Endothelial cell of umbilical vein (primary cell): Measurements from ENCODE around the gene PKD2. TPM values are rescaled to one million over a fixed set of nuclear protein-coding genes. Genes with fewer than 3 reads are reported as not detected.

Experiments
- BruUV-seq: library from RNA; stranded (reverse); fragments of 400-500 nt; replicated peaks from 2 replicates; lab custom pipeline; 2021; lab: Mats Ljungman, UMichigan
- CTCF ChIA-PET: fragments of 300-600, 350-600 bp; sonication (Branson Sonifier 250); formaldehyde crosslinking; loops from one replicate; lab custom pipeline; 2021; ENCODE audit warnings: antibody characterized with exemption, inconsistent platforms; lab: Charles Lee
- POLR2A ChIA-PET: fragments of 300-600, 350-600 bp; sonication (Branson Sonifier 250); formaldehyde crosslinking; loops from one replicate; lab custom pipeline; 2021; ENCODE audit warnings: antibody characterized with exemption, inconsistent platforms; lab: Charles Lee
- DNase-seq: peaks from one replicate; pipeline ENCODE4 v3.0.0-alpha.2; 2011; ENCODE audit warnings: low read depth, low spot score
- FAIRE-seq: peaks from 2 replicates; lab custom pipeline; 2011; peaks lifted over from hg19 to GRCh38; lab: Jason Lieb, UNC
- H2AFZ ChIP-seq: 2 replicates; pipeline ENCODE4 v1.6.0; 2012; ENCODE audit warnings: low read depth, low read length, control low read depth, inconsistent platforms
- H3K27ac ChIP-seq: 2 replicates; pipeline ENCODE4 v1.5.1; 2011; ENCODE audit warnings: low read depth, mild to moderate bottlenecking, control low read depth, low read length, moderate library complexity; ENCODE audit not compliant: insufficient read depth
- H3K27me3 ChIP-seq, 2 experiments: 2 replicates each; pipeline versions ENCODE4 v1.6.0 to v1.6.1; 2011; ENCODE audit warnings: low read length in 2 of 2, mixed read lengths in 1 of 2; ENCODE audit not compliant: control insufficient read depth in 2 of 2, insufficient read depth in 2 of 2
- H3K36me3 ChIP-seq, 2 experiments: 2 replicates in 1 of 2; 3 replicates in 1 of 2; pipeline ENCODE4 v1.5.1; 2011; ENCODE audit warnings: low read length in 2 of 2, mild to moderate bottlenecking in 1 of 2, moderate library complexity in 1 of 2; ENCODE audit not compliant: control insufficient read depth in 2 of 2, insufficient read depth in 2 of 2; ENCODE audit errors: extremely low read depth in 1 of 2
- H3K4me1 ChIP-seq: 3 replicates; pipeline ENCODE4 v1.5.1; 2011; ENCODE audit warnings: mild to moderate bottlenecking, low read length; ENCODE audit not compliant: control insufficient read depth, insufficient read depth; ENCODE audit errors: extremely low read depth
- H3K4me2 ChIP-seq: 2 replicates; pipeline ENCODE4 v1.6.1; 2011; ENCODE audit warnings: low read length, control low read depth, mixed read lengths; ENCODE audit not compliant: insufficient read depth
- H3K4me3 ChIP-seq, 3 experiments: fragments of 200-600 bp in 1 of 3; sonication (generic), shearing (Covaris generic) in 1 of 3; replicated peaks in 1 of 3; 2 replicates each; pipeline ENCODE4 v1.5.1; 2011 to 2016; ENCODE audit warnings: control low read depth in 3 of 3, low read length in 3 of 3, mild to moderate bottlenecking in 2 of 3, inconsistent platforms in 1 of 3, low read depth in 1 of 3, moderate library complexity in 1 of 3; ENCODE audit not compliant: insufficient read depth in 1 of 3
- H3K79me2 ChIP-seq: 2 replicates; pipeline ENCODE4 v1.6.0; 2012; ENCODE audit warnings: low read length, inconsistent platforms; ENCODE audit not compliant: control insufficient read depth, insufficient read depth
- H3K9ac ChIP-seq: replicated peaks from 2 replicates; pipeline ENCODE3; 2011; ENCODE audit warnings: low read length, control low read depth; ENCODE audit not compliant: insufficient read depth; ENCODE audit errors: extremely low read depth
- H3K9me1 ChIP-seq: replicated peaks from 3 replicates; pipeline ENCODE4 v1.6.0; 2011; ENCODE audit warnings: mild to moderate bottlenecking, low read length; ENCODE audit not compliant: control insufficient read depth, insufficient read depth; ENCODE audit errors: extremely low read depth
- H3K9me3 ChIP-seq: replicated peaks from 2 replicates; pipeline ENCODE4 v1.5.1; 2012; ENCODE audit warnings: low read length, inconsistent platforms; ENCODE audit not compliant: control insufficient read depth, insufficient read depth
- H4K20me1 ChIP-seq: replicated peaks from 2 replicates; pipeline ENCODE3; 2011; ENCODE audit warnings: mild to moderate bottlenecking, low read length; ENCODE audit not compliant: control insufficient read depth, insufficient read depth; ENCODE audit errors: extremely low read depth
- EZH2 ChIP-seq: IDR thresholded peaks from 2 replicates; pipeline ENCODE4 v1.6.1; 2012; ENCODE audit warnings: borderline replicate concordance, low read depth, mild to moderate bottlenecking, moderate library complexity, low read length, inconsistent platforms; ENCODE audit not compliant: severe bottlenecking
- FOS ChIP-seq: IDR thresholded peaks from 2 replicates; pipeline ENCODE4 v1.6.1; 2011; ENCODE audit warnings: mild to moderate bottlenecking, low read length, moderate library complexity, borderline replicate concordance; ENCODE audit not compliant: insufficient read depth
- GATA2 ChIP-seq: IDR thresholded peaks from 2 replicates; pipeline ENCODE4 v1.7.0; 2011; ENCODE audit warnings: low read depth, mild to moderate bottlenecking, moderate library complexity, mixed read lengths, low read length; ENCODE audit not compliant: insufficient read length, insufficient read depth
- JUN ChIP-seq: IDR thresholded peaks from 2 replicates; pipeline ENCODE4 v1.6.1; 2011; ENCODE audit warnings: borderline replicate concordance, low read depth; ENCODE audit not compliant: insufficient read length, insufficient read depth
- MYC ChIP-seq: IDR thresholded peaks from one replicate; pipeline ENCODE4 v1.6.1; 2011; ENCODE audit warnings: mild to moderate bottlenecking, low read depth, low read length
- POLR2A ChIP-seq: IDR thresholded peaks from 2 replicates; pipeline ENCODE4 v1.6.1; 2012; ENCODE audit warnings: low read depth, mild to moderate bottlenecking, control low read depth, low read length
- POLR2AphosphoS5 ChIP-seq: IDR thresholded peaks from 2 replicates; pipeline ENCODE4 v1.6.1; 2012; ENCODE audit warnings: low read depth, mild to moderate bottlenecking, control low read depth, low read length, moderate library complexity; ENCODE audit not compliant: insufficient read depth
- dilution Hi-C: fragments of 300-500 bp; cut with MboI; formaldehyde crosslinking; loops from one replicate; pipeline ENCODE4 v1.15.0; 2019; ENCODE audit warnings: low sequenced_read_pairs; ENCODE audit not compliant: extremely low pct_ligation_motif_present
- intact Hi-C: fragments of 100-400 bp; cut with micrococcal nuclease; formaldehyde crosslinking; loops from one replicate; pipeline ENCODE4 v1.10.0; 2022
- polyA plus RNA-seq, 4 experiments: library from polyadenylated mRNA; depleted of rRNA in 3 of 4; stranded (reverse) in 3 of 4; unstranded in 1 of 4; fragments of >200 nt; gene quantifications; 2 replicates each; pipeline versions ENCODE4 v1.2.1 to v1.2.3, GENCODE V29; 2011 to 2012; ENCODE audit warnings: missing spikeins in 1 of 4
- total RNA-seq: library from RNA; stranded (reverse); gene quantifications from 2 replicates; pipeline ENCODE4 v1.2.3, GENCODE V29; 2021
- TF ChIP-seq, protein P1 (sequence below), 2 donors: IDR thresholded peaks; 1 replicate in 1 of 2; 2 replicates in 1 of 2; pipeline ENCODE4 v1.5.1; 2011; ENCODE audit warnings: low read length in 2 of 2, mild to moderate bottlenecking in 2 of 2, moderate library complexity in 2 of 2, control low read depth in 1 of 2, inconsistent platforms in 1 of 2, low read depth in 1 of 2; ENCODE audit not compliant: insufficient read depth in 1 of 2; ENCODE audit errors: extremely low read depth in 1 of 2
- TF ChIP-seq, protein P2 (sequence below): IDR thresholded peaks from 2 replicates; pipeline ENCODE4 v1.6.1; 2011; ENCODE audit not compliant: insufficient read depth, insufficient read length

Gene PKD2
- total and polyA plus RNA-seq, 2 donors (not counting 3 experiments of a cell fraction or from before 2014, with no cell fraction given): 23.1 to 27.0 TPM

DNA sequence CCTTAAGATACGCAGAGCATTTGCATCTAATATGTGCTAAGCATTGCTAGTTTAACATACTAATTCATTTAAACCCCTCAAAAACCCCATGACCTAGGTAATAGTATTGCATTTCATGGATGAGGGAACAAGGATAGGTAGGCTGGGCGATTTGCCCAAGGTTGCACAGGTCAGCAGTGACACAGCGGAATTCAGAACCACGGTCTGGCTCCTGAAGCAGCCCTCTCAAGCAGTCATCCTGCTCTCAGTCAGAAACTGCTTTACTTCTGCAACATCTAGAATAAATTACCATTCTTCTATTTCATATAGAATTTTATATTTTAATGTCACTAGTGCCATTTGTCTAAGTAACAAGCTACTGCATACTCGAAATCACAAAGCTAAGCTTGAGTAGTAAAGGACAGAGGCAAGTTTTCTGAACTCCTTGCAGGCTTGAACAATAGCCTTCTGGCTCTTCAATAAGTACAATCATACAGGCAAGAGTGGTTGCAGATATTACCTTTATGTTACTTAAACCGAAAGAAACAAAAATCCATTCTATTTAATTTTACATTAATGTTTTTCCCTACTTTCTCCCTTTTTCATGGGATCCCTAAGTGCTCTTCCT, 32.5 kb upstream of the PKD2 start:
- Histone ChIP-seq H3K27me3 (no peaks in the 10 kb centered on the region), H3K9me1 (no peaks in the 10 kb centered on the region), H3K9ac (no peak overlapping the region), H4K20me1 (no peaks in the 10 kb centered on the region), H3K9me3 (no peaks in the 10 kb centered on the region), H3K4me3 (no peak overlapping the region), H2AFZ (no peak overlapping the region), H3K27ac (no peak overlapping the region), H3K36me3 (no peaks in the 10 kb centered on the region), H3K4me2 (no peak overlapping the region), H3K79me2 (no peaks in the 10 kb centered on the region), H3K4me1 (peaks cover 13% of the 10 kb centered on the region)
- BruUV-seq: no TSS peak
- ChIA-PET POLR2A (no interaction called here), CTCF (interaction anchor here (0.6 to 11.9 kb wide), 10 partner anchors 11 to 237 kb away, joined by 3 to 412 read pairs (median 4); no protein-coding TSS in a partner anchor)
- no peak for DNase-seq
- intact Hi-C loops (loop anchor here (5.0 kb wide), 1 partner anchor 418 kb away; no protein-coding TSS in a partner anchor), dilution Hi-C loops (no loop called here)
- FAIRE-seq: no peak
- TF ChIP-seq FOS (no peak), POLR2AphosphoS5 (no peak), POLR2A (no peak), MYC (no peak), JUN (no peak), GATA2 (no peak), EZH2 (no peak)
- TF ChIP-seq, protein P1, sequence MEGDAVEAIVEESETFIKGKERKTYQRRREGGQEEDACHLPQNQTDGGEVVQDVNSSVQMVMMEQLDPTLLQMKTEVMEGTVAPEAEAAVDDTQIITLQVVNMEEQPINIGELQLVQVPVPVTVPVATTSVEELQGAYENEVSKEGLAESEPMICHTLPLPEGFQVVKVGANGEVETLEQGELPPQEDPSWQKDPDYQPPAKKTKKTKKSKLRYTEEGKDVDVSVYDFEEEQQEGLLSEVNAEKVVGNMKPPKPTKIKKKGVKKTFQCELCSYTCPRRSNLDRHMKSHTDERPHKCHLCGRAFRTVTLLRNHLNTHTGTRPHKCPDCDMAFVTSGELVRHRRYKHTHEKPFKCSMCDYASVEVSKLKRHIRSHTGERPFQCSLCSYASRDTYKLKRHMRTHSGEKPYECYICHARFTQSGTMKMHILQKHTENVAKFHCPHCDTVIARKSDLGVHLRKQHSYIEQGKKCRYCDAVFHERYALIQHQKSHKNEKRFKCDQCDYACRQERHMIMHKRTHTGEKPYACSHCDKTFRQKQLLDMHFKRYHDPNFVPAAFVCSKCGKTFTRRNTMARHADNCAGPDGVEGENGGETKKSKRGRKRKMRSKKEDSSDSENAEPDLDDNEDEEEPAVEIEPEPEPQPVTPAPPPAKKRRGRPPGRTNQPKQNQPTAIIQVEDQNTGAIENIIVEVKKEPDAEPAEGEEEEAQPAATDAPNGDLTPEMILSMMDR (IDR thresholded peaks at IDR 0.05; ENCODE audit: extremely low read depth in 1 of 2, insufficient read depth in 1 of 2, low read depth in 1 of 2, low read length in 2 of 2): no peak
- TF ChIP-seq, protein P2, sequence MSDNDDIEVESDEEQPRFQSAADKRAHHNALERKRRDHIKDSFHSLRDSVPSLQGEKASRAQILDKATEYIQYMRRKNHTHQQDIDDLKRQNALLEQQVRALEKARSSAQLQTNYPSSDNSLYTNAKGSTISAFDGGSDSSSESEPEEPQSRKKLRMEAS: no peak
